Measurements from ENCODE around the gene TNKS2. TPM values are rescaled to one million over a fixed set of nuclear protein-coding genes. Genes with fewer than 3 reads are reported as not detected.

The TNKS2 gene
- total and polyA plus RNA-seq, 2 of the 13 experiments (the other 11 are each of a cell fraction or from before 2014, with no cell fraction given) = 15.2 to 19.4 TPM

GRCh38 chr10:91803386-91804125, 5.3 kb downstream of the TNKS2 start (continued):
- TF ChIP-seq, protein P1, sequence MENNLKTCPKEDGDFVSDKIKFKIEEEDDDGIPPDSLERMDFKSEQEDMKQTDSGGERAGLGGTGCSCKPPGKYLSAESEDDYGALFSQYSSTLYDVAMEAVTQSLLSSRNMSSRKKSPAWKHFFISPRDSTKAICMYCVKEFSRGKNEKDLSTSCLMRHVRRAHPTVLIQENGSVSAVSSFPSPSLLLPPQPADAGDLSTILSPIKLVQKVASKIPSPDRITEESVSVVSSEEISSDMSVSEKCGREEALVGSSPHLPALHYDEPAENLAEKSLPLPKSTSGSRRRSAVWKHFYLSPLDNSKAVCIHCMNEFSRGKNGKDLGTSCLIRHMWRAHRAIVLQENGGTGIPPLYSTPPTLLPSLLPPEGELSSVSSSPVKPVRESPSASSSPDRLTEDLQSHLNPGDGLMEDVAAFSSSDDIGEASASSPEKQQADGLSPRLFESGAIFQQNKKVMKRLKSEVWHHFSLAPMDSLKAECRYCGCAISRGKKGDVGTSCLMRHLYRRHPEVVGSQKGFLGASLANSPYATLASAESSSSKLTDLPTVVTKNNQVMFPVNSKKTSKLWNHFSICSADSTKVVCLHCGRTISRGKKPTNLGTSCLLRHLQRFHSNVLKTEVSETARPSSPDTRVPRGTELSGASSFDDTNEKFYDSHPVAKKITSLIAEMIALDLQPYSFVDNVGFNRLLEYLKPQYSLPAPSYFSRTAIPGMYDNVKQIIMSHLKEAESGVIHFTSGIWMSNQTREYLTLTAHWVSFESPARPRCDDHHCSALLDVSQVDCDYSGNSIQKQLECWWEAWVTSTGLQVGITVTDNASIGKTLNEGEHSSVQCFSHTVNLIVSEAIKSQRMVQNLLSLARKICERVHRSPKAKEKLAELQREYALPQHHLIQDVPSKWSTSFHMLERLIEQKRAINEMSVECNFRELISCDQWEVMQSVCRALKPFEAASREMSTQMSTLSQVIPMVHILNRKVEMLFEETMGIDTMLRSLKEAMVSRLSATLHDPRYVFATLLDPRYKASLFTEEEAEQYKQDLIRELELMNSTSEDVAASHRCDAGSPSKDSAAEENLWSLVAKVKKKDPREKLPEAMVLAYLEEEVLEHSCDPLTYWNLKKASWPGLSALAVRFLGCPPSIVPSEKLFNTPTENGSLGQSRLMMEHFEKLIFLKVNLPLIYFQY (CRISPR knock-in tag; IDR thresholded peaks at IDR 0.05; ENCODE audit: borderline replicate concordance) = no peak
- no peak for TF ChIP-seq SUZ12 (IDR thresholded peaks at IDR 0.05; ENCODE audit: low read depth, low read length)
- no peak for TF ChIP-seq ZNF83 (CRISPR knock-in tag; IDR thresholded peaks at IDR 0.05; ENCODE audit: borderline replicate concordance)
- no peak for TF ChIP-seq MTF2 (CRISPR knock-in tag; IDR thresholded peaks at IDR 0.05; ENCODE audit: borderline replicate concordance)
- TF ChIP-seq MBNL3 (CRISPR knock-in tag; conservative IDR thresholded peaks at IDR 0.05) = no peak
- TF ChIP-seq ZNF3 (CRISPR knock-in tag; IDR thresholded peaks at IDR 0.05) = 0 out of 2 replicates have a peak, but pooled peaks have one; percentile 36
- no peak for TF ChIP-seq MEIS2 (CRISPR knock-in tag; IDR thresholded peaks at IDR 0.05)
- no peak for TF ChIP-seq ZBTB20 (CRISPR knock-in tag; IDR thresholded peaks at IDR 0.05; ENCODE audit: borderline replicate concordance, low read depth)
- TF ChIP-seq MED13 (CRISPR knock-in tag; IDR thresholded peaks at IDR 0.05) = 0 out of 2 replicates have a peak, but pooled peaks have one; percentile 15
- peak; percentile 95 for TF ChIP-seq ZNF770 (CRISPR knock-in tag; IDR thresholded peaks at IDR 0.05)
- no peak for TF ChIP-seq ZNF263 (CRISPR knock-in tag; IDR thresholded peaks at IDR 0.05)
- no peak for TF ChIP-seq SNRNP70 (IDR thresholded peaks at IDR 0.05; ENCODE audit: low read depth, low read length)
- no peak for TF ChIP-seq ZNF75D (CRISPR knock-in tag; IDR thresholded peaks at IDR 0.05; ENCODE audit: borderline replicate concordance)
- no peak for TF ChIP-seq RBM22 (optimal IDR thresholded peaks at IDR 0.05; ENCODE audit: low read length)
- TF ChIP-seq, protein P2, sequence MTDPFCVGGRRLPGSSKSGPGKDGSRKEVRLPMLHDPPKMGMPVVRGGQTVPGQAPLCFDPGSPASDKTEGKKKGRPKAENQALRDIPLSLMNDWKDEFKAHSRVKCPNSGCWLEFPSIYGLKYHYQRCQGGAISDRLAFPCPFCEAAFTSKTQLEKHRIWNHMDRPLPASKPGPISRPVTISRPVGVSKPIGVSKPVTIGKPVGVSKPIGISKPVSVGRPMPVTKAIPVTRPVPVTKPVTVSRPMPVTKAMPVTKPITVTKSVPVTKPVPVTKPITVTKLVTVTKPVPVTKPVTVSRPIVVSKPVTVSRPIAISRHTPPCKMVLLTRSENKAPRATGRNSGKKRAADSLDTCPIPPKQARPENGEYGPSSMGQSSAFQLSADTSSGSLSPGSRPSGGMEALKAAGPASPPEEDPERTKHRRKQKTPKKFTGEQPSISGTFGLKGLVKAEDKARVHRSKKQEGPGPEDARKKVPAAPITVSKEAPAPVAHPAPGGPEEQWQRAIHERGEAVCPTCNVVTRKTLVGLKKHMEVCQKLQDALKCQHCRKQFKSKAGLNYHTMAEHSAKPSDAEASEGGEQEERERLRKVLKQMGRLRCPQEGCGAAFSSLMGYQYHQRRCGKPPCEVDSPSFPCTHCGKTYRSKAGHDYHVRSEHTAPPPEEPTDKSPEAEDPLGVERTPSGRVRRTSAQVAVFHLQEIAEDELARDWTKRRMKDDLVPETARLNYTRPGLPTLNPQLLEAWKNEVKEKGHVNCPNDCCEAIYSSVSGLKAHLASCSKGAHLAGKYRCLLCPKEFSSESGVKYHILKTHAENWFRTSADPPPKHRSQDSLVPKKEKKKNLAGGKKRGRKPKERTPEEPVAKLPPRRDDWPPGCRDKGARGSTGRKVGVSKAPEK (CRISPR knock-in tag; IDR thresholded peaks at IDR 0.05; ENCODE audit: borderline replicate concordance) = no peak
- peak; percentile 27; the same call in 1 of the 2 replicates for TF ChIP-seq ZFX (CRISPR knock-in tag; IDR thresholded peaks at IDR 0.05; ENCODE audit: low read depth)
- no peak for TF ChIP-seq ZNF496 (CRISPR knock-in tag; IDR thresholded peaks at IDR 0.05; ENCODE audit: insufficient replicate concordance)
- peak; percentile 42 for TF ChIP-seq HNF4G (IDR thresholded peaks at IDR 0.05; ENCODE audit: borderline replicate concordance, low read depth, low read length)
- TF ChIP-seq HNF4G (CRISPR knock-in tag; IDR thresholded peaks at IDR 0.05; ENCODE audit: borderline replicate concordance, low read depth) = no peak
